Neural cell (in vitro differentiated cells): Measurements from ENCODE around the gene DCC. TPM values are rescaled to one million over a fixed set of nuclear protein-coding genes. Genes with fewer than 3 reads are reported as not detected.

Experiments
- H2AFZ ChIP-seq: fragments of 200-600, 300-800 bp; sonication (generic), shearing (Covaris generic); 2 replicates; pipeline ENCODE4 v1.6.0; 2014; ENCODE audit warnings: low read depth, mild to moderate bottlenecking, antibody characterized with exemption, low read length, moderate library complexity
- H3F3A ChIP-seq: fragments of 200-600 bp; shearing (Covaris generic); 2 replicates; pipeline ENCODE4 v1.6.1; 2016; ENCODE audit warnings: mild to moderate bottlenecking, moderate library complexity, mixed read lengths, antibody characterized with exemption, low read length; ENCODE audit not compliant: insufficient read depth, poor library complexity, severe bottlenecking
- H3K27ac ChIP-seq: fragments of 200-600, 300-800 bp; sonication (generic), shearing (Covaris generic); 2 replicates; pipeline ENCODE4 v1.5.1; 2014; ENCODE audit warnings: mild to moderate bottlenecking, low read length, moderate library complexity
- H3K27me3 ChIP-seq: fragments of 300-800, 200-600 bp; sonication (generic), shearing (Covaris generic); 2 replicates; pipeline ENCODE4 v1.6.0; 2014; ENCODE audit warnings: mild to moderate bottlenecking, low read depth, low read length, moderate library complexity; ENCODE audit not compliant: insufficient read depth
- H3K36me3 ChIP-seq: fragments of 300-800, 200-600 bp; sonication (generic), shearing (Covaris generic); 2 replicates; pipeline ENCODE4 v1.5.1; 2014; ENCODE audit warnings: mild to moderate bottlenecking, antibody characterized with exemption, low read length, moderate library complexity; ENCODE audit not compliant: insufficient read depth
- H3K4me2 ChIP-seq: fragments of 300-800, 200-600 bp; sonication (generic), shearing (Covaris generic); 2 replicates; pipeline ENCODE4 v1.6.0; 2014; ENCODE audit warnings: mild to moderate bottlenecking, low read length
- H3K4me3 ChIP-seq: fragments of 300-800, 200-600 bp; sonication (generic), shearing (Covaris generic); 2 replicates; pipeline ENCODE4 v1.5.1; 2014; ENCODE audit warnings: mild to moderate bottlenecking, low read length, moderate library complexity
- H3K79me2 ChIP-seq: fragments of 200-600 bp; shearing (Covaris generic); replicated peaks from 2 replicates; pipeline ENCODE4 v1.6.0; 2014; ENCODE audit warnings: mild to moderate bottlenecking, low read length, moderate library complexity; ENCODE audit not compliant: insufficient read depth
- H3K9ac ChIP-seq: fragments of 300-800, 200-600 bp; sonication (generic), shearing (Covaris generic); 2 replicates; pipeline ENCODE4 v1.6.1; 2016; ENCODE audit warnings: mild to moderate bottlenecking, low read length, mixed read lengths
- H3K9me2 ChIP-seq: fragments of 200-600 bp; shearing (Covaris generic); 2 replicates; pipeline ENCODE4 v1.6.1; 2016; ENCODE audit warnings: mild to moderate bottlenecking, low read length, mixed read lengths; ENCODE audit not compliant: insufficient read depth
- H3K9me3 ChIP-seq: fragments of 200-600, 300-800 bp; sonication (generic), shearing (Covaris generic); 2 replicates; pipeline ENCODE4 v1.6.1; 2016; ENCODE audit warnings: mild to moderate bottlenecking, mixed run types, low read length, moderate library complexity, mixed read lengths
- H4K20me1 ChIP-seq: fragments of 200-600 bp; shearing (Covaris generic); 2 replicates; pipeline ENCODE4 v1.6.1; 2016; ENCODE audit warnings: mild to moderate bottlenecking, mixed run types; ENCODE audit not compliant: insufficient read depth
- CTCF ChIP-seq: fragments of 450-650 bp; IDR thresholded peaks from 2 replicates; pipeline ENCODE4 v1.5.1; 2014; ENCODE audit warnings: antibody characterized with exemption, mild to moderate bottlenecking, moderate library complexity; ENCODE audit not compliant: poor library complexity, severe bottlenecking
- EP300 ChIP-seq: fragments of 450-650 bp; conservative IDR thresholded peaks from 2 replicates; pipeline ENCODE4 v1.6.1; 2014; ENCODE audit warnings: antibody characterized with exemption, mild to moderate bottlenecking, moderate library complexity; ENCODE audit not compliant: poor library complexity, severe bottlenecking
- EZH2 ChIP-seq: fragments of 200-600, 300-800 bp; shearing (Covaris generic), sonication (generic); IDR thresholded peaks from 2 replicates; pipeline ENCODE4 v1.6.1; 2014; ENCODE audit warnings: antibody characterized with exemption, low read length, borderline replicate concordance, mild to moderate bottlenecking; ENCODE audit not compliant: insufficient read depth, poor library complexity, severe bottlenecking
- MXI1 ChIP-seq: fragments of 450-650 bp; conservative IDR thresholded peaks from 2 replicates; pipeline ENCODE4 v1.6.1; 2014; ENCODE audit warnings: antibody characterized with exemption, mild to moderate bottlenecking; ENCODE audit not compliant: poor library complexity, severe bottlenecking
- POLR2AphosphoS5 ChIP-seq: IDR thresholded peaks from 2 replicates; pipeline ENCODE4 v1.6.1; 2012
- RAD21 ChIP-seq: fragments of 450-650 bp; conservative IDR thresholded peaks from 2 replicates; pipeline ENCODE4 v1.6.1; 2014; ENCODE audit warnings: antibody characterized with exemption, mild to moderate bottlenecking, moderate library complexity
- SMC3 ChIP-seq: fragments of 450-650 bp; conservative IDR thresholded peaks from 2 replicates; pipeline ENCODE4 v1.6.1; 2014; ENCODE audit warnings: antibody characterized with exemption, mild to moderate bottlenecking, moderate library complexity; ENCODE audit not compliant: poor library complexity
- TAF1 ChIP-seq: IDR thresholded peaks from 2 replicates; pipeline ENCODE4 v1.6.1; 2012; ENCODE audit warnings: low read depth
- polyA plus RNA-seq: library from polyadenylated mRNA; depleted of rRNA; stranded (reverse); fragments of >200 nt; gene quantifications from 2 replicates; pipeline ENCODE4 v1.2.3, GENCODE V29; 2014
- TF ChIP-seq, protein P1 (sequence below): IDR thresholded peaks from 2 replicates; pipeline ENCODE4 v1.6.1; 2012; ENCODE audit warnings: borderline replicate concordance

The DCC gene
- polyA plus RNA-seq, 1 donor from 2014 or later: 40.7 TPM

GRCh38 chr18:53478155-53478554, 1138.2 kb downstream of the DCC start:
- no peak overlapping the region for H3K27ac ChIP-seq
- H3K4me3 ChIP-seq: no peak overlapping the region
- no peaks in the 10 kb centered on the region for H3K36me3 ChIP-seq
- no peak overlapping the region for H3K4me2 ChIP-seq
- TF ChIP-seq CTCF (no peak), EP300 (no peak), MXI1 (no peak), SMC3 (no peak), EZH2 (no peak), RAD21 (no peak), POLR2AphosphoS5 (no peak), TAF1 (no peak)
- TF ChIP-seq, protein P1, sequence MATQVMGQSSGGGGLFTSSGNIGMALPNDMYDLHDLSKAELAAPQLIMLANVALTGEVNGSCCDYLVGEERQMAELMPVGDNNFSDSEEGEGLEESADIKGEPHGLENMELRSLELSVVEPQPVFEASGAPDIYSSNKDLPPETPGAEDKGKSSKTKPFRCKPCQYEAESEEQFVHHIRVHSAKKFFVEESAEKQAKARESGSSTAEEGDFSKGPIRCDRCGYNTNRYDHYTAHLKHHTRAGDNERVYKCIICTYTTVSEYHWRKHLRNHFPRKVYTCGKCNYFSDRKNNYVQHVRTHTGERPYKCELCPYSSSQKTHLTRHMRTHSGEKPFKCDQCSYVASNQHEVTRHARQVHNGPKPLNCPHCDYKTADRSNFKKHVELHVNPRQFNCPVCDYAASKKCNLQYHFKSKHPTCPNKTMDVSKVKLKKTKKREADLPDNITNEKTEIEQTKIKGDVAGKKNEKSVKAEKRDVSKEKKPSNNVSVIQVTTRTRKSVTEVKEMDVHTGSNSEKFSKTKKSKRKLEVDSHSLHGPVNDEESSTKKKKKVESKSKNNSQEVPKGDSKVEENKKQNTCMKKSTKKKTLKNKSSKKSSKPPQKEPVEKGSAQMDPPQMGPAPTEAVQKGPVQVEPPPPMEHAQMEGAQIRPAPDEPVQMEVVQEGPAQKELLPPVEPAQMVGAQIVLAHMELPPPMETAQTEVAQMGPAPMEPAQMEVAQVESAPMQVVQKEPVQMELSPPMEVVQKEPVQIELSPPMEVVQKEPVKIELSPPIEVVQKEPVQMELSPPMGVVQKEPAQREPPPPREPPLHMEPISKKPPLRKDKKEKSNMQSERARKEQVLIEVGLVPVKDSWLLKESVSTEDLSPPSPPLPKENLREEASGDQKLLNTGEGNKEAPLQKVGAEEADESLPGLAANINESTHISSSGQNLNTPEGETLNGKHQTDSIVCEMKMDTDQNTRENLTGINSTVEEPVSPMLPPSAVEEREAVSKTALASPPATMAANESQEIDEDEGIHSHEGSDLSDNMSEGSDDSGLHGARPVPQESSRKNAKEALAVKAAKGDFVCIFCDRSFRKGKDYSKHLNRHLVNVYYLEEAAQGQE: no peak
- no peak overlapping the region for H3K9ac ChIP-seq
- no peak overlapping the region for H2AFZ ChIP-seq
- H4K20me1 ChIP-seq: no peaks in the 10 kb centered on the region
- peaks cover 10% of the 10 kb centered on the region for H3K9me3 ChIP-seq
- H3K9me2 ChIP-seq: no peaks in the 10 kb centered on the region
- no peaks in the 10 kb centered on the region for H3F3A ChIP-seq
- H3K79me2 ChIP-seq: no peaks in the 10 kb centered on the region
- H3K27me3 ChIP-seq: no peaks in the 10 kb centered on the region

DNA sequence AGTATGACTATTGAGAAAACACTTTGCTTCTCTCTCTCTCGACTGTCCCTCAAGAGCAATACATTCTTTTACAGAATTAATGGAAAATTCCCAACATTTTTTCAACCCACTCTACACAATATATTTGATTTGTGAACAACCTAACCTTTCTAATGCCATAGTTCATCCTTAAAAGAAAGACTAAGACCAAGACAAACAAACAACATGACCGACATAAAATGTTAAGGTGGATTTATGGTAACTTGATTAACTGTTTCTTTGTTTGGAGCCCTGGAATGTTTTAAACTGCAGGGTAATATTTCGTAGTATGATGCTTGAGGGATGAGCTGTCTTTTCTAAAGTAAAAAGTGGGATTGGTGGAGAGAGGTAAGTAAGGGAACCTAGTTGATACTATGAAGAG, 1146.3 kb downstream of the DCC start:
- Histone ChIP-seq H3F3A (no peaks in the 10 kb centered on the region), H3K27ac (no peak overlapping the region), H3K9me2 (no peaks in the 10 kb centered on the region), H3K9me3 (no peaks in the 10 kb centered on the region), H3K9ac (no peak overlapping the region), H3K27me3 (no peaks in the 10 kb centered on the region), H3K4me2 (no peak overlapping the region), H4K20me1 (no peaks in the 10 kb centered on the region), H3K36me3 (no peaks in the 10 kb centered on the region), H2AFZ (no peak overlapping the region), H3K79me2 (no peaks in the 10 kb centered on the region), H3K4me3 (no peak overlapping the region)
- TF ChIP-seq, protein P1: no peak
- TF ChIP-seq SMC3 (no peak), RAD21 (no peak)
